Measurements from ENCODE around the gene CXCR1. TPM values are rescaled to one million over a fixed set of nuclear protein-coding genes. Genes with fewer than 3 reads are reported as not detected.

The CXCR1 gene
- total RNA-seq, 1 donor from 2014 or later, result not detected

DNA sequence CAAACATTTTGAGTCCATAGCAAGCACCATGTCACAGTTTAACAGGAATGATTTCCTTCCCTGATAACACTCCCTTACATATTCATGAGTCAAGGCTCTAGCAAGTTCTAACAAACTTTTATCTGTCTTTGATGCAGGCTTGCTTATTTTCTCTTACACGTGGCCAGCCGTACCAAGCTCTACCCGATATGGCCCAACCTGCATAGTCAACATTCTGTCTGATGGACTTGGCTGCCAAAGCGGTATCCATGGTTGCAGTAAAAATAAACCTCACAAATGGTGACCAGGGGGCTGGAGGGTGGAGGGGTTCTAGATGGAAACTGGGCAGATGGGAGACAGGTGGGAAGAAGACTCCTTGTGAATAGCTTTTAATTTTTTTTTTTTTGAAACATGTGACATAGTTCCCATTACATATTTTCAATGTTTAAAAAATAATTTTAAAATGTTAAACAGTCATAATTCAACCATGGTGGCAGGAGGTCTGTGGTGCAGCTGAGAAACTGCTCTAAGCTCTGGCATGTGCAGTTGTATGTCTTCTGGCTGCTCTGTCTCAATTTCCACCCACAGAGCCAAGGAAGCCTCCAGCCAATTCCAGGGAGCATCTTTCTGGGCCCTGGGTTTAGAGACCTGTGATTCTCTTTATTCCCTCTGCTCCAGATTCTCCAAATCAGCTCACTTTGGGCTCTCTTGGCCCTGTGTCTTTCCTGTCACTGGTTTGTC, 20.7 kb upstream of the CXCR1 start:
- peaks cover 6% of the 10 kb centered on the region for H3K27me3 Mint-ChIP-seq
- DNase-seq (ENCODE audit: low spot score, unreplicated experiment), result no peak
- H3K9me3 Mint-ChIP-seq (ENCODE audit: low read depth), result no peaks in the 10 kb centered on the region
- no peaks in the 10 kb centered on the region for H3K36me3 Mint-ChIP-seq (ENCODE audit: insufficient read depth)
- no peak overlapping the region for H3K4me3 Mint-ChIP-seq (ENCODE audit: low read depth)
- H3K4me1 Mint-ChIP-seq (ENCODE audit: low read depth), result peaks cover 4% of the 10 kb centered on the region
- TF ChIP-seq, protein P1, sequence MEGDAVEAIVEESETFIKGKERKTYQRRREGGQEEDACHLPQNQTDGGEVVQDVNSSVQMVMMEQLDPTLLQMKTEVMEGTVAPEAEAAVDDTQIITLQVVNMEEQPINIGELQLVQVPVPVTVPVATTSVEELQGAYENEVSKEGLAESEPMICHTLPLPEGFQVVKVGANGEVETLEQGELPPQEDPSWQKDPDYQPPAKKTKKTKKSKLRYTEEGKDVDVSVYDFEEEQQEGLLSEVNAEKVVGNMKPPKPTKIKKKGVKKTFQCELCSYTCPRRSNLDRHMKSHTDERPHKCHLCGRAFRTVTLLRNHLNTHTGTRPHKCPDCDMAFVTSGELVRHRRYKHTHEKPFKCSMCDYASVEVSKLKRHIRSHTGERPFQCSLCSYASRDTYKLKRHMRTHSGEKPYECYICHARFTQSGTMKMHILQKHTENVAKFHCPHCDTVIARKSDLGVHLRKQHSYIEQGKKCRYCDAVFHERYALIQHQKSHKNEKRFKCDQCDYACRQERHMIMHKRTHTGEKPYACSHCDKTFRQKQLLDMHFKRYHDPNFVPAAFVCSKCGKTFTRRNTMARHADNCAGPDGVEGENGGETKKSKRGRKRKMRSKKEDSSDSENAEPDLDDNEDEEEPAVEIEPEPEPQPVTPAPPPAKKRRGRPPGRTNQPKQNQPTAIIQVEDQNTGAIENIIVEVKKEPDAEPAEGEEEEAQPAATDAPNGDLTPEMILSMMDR (IDR thresholded peaks at IDR 0.05; ENCODE audit: unreplicated experiment), result no peak
- no peak overlapping the region for H3K27ac Mint-ChIP-seq

DNA sequence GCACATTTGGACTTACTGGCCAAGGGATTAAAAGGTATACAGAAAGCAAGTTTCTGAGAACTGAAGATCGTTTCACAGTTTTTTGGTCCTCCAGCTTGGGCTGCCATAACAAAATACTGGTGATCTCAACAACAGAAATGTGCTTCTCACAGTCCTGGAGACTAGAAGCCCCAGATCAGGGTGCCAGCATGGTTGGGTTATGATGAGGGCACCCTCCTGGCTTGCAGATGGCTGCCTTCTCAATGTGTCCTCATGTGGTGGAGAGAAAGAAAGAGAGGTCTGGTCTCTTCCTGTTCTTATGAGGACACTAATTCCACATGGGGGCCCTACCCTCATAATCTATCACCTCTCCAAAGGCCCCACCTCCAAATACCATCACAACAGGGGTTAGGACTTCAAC, 20.1 kb upstream of the CXCR1 start:
- peaks cover 6% of the 10 kb centered on the region for H3K27me3 Mint-ChIP-seq
- no peak overlapping the region for H3K4me3 Mint-ChIP-seq (ENCODE audit: low read depth)
- H3K36me3 Mint-ChIP-seq (ENCODE audit: insufficient read depth), result no peaks in the 10 kb centered on the region
- no peak for DNase-seq (ENCODE audit: low spot score, unreplicated experiment)
- TF ChIP-seq, protein P1 (IDR thresholded peaks at IDR 0.05; ENCODE audit: unreplicated experiment), result no peak
- H3K27ac Mint-ChIP-seq, result no peak overlapping the region
- H3K4me1 Mint-ChIP-seq (ENCODE audit: low read depth), result peaks cover 4% of the 10 kb centered on the region
- no peaks in the 10 kb centered on the region for H3K9me3 Mint-ChIP-seq (ENCODE audit: low read depth)

DNA sequence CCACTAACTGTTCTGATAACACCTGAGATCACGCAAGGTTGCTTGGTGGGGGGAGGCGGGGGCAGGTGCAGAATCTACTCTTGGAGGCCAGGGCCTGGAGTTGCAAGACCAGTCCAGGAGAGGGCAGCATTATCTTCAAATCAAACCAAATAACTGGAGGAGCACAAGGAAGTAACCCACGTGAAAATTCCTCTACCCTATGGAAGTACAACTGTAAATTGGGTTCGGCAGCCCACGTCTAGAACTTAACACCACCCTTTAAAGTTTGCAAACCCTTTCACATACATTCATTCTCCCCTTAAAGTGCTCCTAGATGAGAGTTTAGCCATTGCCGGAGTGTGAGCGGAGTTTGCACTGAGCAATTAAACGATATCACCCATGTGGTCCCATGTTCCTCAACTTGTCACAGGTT, 19.6 kb upstream of the CXCR1 start:
- peak; percentile 37 for DNase-seq (ENCODE audit: low spot score, unreplicated experiment)
- TF ChIP-seq, protein P1 (IDR thresholded peaks at IDR 0.05; ENCODE audit: unreplicated experiment), result peak; percentile 75
- Mint-ChIP-seq H3K27me3 (peaks cover 6% of the 10 kb centered on the region), H3K9me3 (ENCODE audit: low read depth) (no peaks in the 10 kb centered on the region), H3K27ac (no peak overlapping the region), H3K4me1 (ENCODE audit: low read depth) (peaks cover 4% of the 10 kb centered on the region), H3K4me3 (ENCODE audit: low read depth) (no peak overlapping the region), H3K36me3 (ENCODE audit: insufficient read depth) (no peaks in the 10 kb centered on the region)

- H3K27ac Mint-ChIP-seq, result no peak overlapping the region
- TF ChIP-seq, protein P1 (IDR thresholded peaks at IDR 0.05; ENCODE audit: unreplicated experiment), result no peak
- no peak overlapping the region for H3K4me3 Mint-ChIP-seq (ENCODE audit: low read depth)
Observed at GRCh38 chr2:218184331-218184730, 17.6 kb upstream of the CXCR1 start.

DNA sequence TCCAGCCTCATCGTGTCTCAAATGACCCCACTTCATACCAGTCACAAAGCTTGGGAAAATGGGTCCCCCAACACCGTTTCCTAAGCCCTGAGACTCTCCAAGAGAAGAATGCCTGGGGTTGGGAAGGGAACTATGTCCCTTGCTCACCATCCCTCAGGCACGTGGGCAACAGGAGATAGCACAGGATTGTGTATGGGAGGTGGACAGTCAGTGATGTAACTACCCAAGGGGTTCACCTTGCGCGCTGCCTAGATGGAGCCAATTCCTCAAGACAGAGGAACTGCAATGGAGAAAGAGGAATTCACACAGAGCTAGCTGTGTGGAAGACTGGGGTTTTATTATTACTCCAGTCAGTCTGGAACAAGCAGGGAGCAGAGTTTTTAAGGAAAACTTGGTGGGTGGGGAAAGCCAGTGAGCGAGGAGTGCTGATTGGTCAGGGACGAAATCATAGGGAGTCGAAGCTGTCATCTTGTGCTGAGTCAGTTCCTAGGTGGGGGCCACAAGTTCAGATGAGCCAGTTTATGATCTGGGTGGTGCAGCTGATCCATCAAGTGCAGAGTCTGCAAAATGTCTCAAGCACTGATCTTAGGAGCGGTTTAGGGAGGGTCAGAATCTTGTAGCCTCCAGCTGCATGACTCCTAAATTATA, 13.8 kb upstream of the CXCR1 start:
- TF ChIP-seq, protein P1 (IDR thresholded peaks at IDR 0.05; ENCODE audit: unreplicated experiment), result no peak
- no peak for DNase-seq (ENCODE audit: low spot score, unreplicated experiment)
- Mint-ChIP-seq H3K36me3 (ENCODE audit: insufficient read depth) (no peaks in the 10 kb centered on the region), H3K4me3 (ENCODE audit: low read depth) (no peak overlapping the region), H3K9me3 (ENCODE audit: low read depth) (no peaks in the 10 kb centered on the region), H3K27ac (no peak overlapping the region), H3K27me3 (peaks cover 18% of the 10 kb centered on the region), H3K4me1 (ENCODE audit: low read depth) (no peaks in the 10 kb centered on the region)

More at GRCh38 chr2:218184331-218184730, 17.6 kb upstream of the CXCR1 start:
- H3K4me1 Mint-ChIP-seq (ENCODE audit: low read depth), result peaks cover 4% of the 10 kb centered on the region
- no peaks in the 10 kb centered on the region for H3K36me3 Mint-ChIP-seq (ENCODE audit: insufficient read depth)
- H3K27me3 Mint-ChIP-seq, result peaks cover 12% of the 10 kb centered on the region
- no peaks in the 10 kb centered on the region for H3K9me3 Mint-ChIP-seq (ENCODE audit: low read depth)
- no peak for DNase-seq (ENCODE audit: low spot score, unreplicated experiment)
